NCI-H1436 treated with DMSO at 0.1 percent for 48 hours (cell line): ENCODE data around the gene SLC6A19.

Experiments used
- DNase-seq: peaks from one replicate; lab custom pipeline; 2025; lab: John Stamatoyannopoulos, UW

Gene SLC6A19

DNA sequence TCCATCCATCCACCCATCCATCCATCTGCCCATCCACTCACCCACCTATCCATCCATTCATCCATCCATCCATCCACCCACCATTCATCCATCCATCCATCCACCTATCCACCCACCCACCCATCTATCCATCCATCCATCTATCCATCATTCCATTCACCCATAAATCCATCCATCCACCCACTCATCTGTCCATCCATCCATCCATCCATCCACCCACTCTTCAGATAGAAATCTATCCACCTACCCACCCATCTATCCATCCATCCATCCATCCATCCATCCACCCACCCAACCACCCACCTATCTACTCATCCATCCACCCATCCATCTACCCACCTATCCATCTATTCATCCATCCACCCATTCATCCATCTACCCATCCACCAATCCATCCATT, 35.0 kb upstream of the SLC6A19 start:
- no peak for DNase-seq

DNA sequence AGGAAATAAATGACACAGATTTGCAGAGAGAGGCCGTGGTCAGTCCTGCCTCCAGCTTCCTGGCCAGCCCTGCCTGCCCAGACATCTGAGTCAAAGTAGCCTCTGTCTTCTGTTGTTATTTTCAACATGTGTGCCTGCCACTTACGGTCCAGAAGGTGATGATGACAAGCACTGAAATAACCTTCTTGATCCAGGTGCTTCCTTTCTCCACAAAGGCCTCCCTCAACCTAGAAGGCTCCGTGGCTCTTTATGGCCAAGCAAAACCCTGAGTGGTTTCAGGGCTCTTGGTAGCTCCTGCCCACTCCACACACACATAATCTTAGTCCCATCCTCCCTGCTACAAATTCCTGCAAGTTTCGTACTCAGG, 34.1 kb upstream of the SLC6A19 start:
- no peak for DNase-seq

GRCh38 chr5:1167728-1168709, 33.4 kb upstream of the SLC6A19 start:
- no peak for DNase-seq

DNA sequence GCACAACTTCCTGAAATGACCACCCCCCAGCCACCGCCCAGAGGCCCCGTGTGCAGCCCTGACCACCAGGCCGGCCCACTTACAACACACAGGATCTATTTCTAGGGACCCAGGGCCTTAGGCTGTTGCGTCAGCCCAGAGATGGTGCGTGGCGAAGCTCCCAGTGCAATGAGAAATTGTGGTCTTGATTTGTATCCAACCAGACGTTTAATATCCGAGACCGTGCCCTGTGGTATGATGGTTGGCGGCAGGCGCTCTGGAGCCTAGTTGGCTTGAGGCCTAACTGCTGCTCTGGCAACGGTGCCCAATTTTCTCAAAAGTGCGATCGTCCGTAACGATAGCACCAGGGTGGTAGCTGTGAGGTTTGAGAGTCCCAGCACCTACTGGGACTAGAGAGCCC, 32.6 kb upstream of the SLC6A19 start:
- no peak for DNase-seq

DNA sequence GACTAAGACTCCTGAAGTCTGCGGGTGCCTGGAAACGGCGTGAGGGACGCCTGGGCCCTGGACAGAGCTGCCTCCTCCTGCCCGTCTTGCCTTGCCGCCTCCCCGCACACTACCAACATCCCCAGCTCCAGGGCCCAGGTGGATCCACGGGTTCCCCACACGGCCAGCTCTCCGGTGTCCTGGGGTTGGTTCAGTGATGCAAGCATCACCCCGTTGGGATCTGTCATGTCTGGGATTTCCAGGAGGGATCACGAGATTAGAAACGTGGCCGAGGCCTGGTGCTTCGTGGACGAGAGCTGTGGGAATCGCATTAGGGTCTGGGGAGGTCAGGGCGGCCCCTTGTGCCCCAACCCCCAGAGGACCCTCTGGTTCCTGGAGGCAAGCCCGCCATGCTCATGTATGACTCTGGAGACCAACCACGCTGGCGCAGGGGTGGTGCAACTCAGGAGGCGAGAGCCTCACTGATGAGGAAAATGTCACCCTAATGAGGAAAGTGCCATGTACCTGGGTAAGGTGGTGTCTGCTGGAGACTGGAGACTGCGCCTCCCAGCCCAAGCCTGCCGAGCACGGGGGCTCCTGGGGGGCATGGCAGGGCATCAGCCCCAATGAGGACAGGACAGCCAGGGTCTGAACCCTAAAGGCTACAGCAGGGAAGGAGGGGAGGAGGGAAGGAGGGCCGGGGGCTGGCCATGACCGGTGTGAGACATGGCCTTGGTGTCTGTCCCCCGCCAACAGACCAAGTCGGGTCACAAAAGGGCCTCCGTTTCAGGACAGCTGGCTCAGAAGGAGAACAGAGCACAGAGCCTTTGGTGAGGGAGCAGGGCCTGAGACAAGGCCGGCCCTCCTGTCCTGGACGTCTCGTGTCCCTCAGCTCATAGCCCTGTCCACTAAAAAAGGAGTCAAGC, 31.9 kb upstream of the SLC6A19 start:
- no peak for DNase-seq

DNA sequence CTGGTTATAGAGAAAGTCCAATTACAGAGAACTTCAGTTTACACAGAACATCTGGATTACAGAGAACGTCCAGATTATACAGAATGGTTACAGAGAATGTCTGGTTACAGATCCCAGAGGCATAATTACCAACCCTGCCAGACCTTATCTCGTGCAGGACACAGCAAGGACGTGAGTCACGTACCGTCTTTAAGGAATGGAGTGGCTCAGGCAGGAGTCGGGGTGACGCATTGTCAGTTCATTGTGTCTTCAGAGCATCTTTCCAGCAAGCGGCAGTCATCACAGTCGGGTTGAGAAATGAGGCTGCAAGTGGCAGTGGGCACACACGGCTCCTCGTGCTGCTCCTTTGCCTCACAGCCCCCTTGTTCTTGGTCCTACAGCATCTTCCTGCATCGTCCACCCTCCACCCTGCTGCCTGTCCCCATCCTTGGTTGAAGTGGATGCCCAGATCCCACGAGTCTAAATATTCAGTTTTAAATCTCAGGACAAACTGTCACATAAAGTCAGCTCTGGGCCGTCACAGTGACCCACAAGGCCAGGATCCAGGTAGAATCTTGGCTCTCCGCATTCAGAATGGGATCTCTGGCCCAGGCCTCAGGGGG, 30.0 kb upstream of the SLC6A19 start:
- no peak for DNase-seq

DNA sequence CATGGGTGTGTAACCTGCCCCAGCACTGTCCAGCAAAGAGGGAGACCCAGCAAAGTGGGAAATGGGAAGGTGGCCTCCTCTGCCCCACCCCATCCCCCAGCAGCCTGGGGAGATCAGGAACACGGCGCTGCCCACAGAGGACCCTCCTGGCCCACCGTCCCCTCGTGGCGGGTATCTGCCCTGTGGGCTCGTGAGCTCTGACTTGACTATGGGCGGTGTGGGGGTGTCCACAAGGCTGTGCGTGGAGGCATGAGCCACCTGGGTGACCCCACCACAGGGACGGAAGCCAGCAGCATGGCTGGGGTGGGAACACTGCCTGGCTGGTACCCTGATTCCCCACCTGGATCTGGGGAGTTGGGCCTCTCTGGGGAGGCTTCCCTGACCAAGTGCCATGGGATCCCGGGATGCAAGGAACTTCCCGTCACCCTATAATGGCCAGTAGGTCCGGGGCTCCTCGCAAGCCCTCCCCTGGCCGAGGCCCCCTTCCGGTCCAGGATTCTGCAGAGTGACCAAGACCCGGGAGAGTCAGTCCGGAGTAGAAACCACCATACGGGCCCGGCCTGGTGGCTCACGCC, 29.3 kb upstream of the SLC6A19 start:
- DNase-seq: no peak

DNA sequence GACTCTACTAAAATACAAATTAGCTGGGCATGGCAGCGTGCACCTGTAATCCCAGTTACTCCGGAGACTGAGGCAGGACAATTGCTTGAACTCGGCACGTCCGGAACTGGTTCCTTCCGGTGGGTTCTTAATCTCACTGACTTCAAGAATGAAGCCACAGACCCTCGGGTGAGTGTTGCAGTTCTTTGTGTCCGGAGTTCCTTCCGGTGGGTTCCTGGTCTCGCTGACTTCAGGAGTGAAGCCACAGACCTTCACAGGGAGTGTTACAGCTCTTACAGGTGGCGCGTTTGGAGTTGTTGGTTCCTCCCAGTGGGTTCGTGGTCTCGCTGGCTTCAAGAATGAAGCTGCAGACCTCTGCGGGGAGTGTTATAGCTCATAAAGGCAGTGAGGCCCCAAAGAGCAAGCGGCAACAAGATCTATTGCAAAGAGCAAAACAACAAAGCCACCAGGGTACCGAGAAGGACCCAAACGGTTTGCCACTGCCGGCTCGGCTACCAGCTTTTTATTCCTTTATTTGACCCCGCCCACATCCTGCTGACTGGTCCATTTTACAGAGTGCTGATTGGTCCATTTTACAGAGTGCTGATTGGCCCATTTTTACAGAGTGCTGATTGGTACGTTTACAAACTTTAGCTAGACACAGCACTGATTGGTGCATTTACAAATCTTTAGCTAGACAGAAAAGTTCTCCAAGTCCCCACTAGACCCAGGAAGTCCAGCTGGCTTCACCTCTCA, 28.6 kb upstream of the SLC6A19 start:
- no peak for DNase-seq

- DNase-seq: no peak
Measured at GRCh38 chr5:1173485-1174070, 27.8 kb upstream of the SLC6A19 start.

- DNase-seq: no peak
Measured at GRCh38 chr5:1174122-1174936, 27.1 kb upstream of the SLC6A19 start.

DNA sequence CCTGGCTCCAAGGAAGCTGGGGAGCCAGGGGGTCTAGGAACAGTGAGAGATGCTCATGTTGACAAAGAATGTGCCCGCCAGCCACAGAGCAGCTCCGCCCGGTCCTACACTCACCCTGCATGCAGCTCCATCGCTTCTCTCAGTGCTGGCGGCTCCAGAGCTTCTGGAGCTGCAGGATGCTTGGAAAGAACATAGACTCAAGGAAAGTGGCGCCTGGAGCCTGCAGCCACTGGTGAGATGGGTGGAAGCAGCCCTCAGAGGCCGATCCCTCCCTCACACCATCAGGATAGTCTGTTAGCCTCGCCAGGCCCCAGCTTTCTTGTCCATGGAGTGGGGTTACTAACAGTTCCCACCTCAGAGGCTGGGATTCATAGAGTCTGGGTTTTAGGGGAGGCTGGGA, 26.4 kb upstream of the SLC6A19 start:
- DNase-seq: no peak

GRCh38 chr5:1175801-1176472, 25.5 kb upstream of the SLC6A19 start:
- no peak for DNase-seq

DNA sequence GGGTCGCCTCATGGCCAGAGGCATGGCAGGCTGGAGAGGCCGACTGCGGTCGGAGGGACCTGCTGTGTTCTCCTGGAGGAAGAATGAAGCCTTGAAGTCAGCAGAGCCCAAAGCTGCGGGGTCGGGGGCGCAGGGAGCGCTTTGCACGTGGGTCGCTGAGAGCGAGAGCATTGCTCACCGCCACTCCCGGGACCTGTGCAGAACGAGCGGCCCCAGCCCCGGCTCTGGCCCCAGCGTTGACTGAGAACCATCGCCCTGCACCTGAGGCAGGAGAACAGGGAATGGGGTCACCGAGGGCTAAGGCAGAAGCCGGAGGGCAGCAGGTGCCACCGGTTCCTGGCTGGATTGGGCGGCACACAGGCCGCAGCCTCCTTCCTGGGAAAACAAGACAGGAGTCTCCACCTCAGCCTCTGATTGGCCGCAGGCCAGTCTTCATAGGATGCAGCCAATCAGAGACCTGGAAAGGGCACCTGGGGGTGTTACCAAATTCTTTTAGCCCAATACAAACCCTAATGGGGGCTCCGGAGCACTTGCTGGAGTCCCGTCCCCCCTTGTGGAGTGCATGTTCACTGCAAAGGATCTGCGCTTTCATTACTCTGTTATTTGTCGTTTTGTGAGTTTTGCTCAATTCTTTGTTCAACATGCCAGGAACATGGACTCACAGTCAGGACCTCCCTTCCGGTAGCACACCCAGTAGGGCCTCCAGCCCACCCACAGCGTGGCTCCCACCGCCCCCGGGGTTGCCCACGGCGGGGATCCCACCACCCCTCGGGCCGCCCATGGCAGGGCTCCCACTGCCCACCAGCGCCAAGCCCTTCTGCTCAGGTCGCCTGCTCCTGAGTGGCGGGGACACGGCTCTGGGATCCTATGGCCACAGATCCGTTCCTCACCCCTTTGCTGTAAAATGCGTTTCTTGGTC, 24.7 kb upstream of the SLC6A19 start:
- DNase-seq: no peak

- DNase-seq: no peak
Measured at GRCh38 chr5:1177826-1178528, 23.4 kb upstream of the SLC6A19 start.

- no peak for DNase-seq
Measured at GRCh38 chr5:1178529-1179382, 22.6 kb upstream of the SLC6A19 start.

DNA sequence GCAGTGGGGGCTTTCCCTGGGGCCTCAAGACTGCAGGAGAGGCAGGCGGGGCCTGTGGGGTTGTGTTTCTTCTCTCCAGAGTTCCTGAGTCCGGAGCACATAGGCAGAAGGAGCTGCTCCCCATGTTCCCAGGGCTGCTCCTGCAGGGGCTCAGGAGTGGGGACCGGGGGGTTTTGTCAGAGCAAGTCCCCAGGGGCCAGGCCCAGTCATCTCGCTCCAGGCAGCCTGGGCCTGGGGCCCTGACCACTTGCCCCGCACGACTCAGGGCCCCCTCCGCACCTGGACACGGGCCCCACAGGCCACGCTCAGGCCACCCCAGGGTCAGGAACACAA, 22.0 kb upstream of the SLC6A19 start:
- no peak for DNase-seq

- no peak for DNase-seq
Measured at GRCh38 chr5:1180096-1180495, 21.3 kb upstream of the SLC6A19 start.
